Left ventricle myocardium inferior (tissue), 1 donor: ENCODE data around the gene INVS. TPM values are rescaled to one million over a fixed set of nuclear protein-coding genes. Genes with fewer than 3 reads are reported as not detected.

Experiments used
- DNase-seq: peaks from one replicate; pipeline ENCODE4 v3.0.0-alpha.2; 2020
- H3K27ac ChIP-seq: fragments of 200-600 bp; replicated peaks from 2 replicates; pipeline ENCODE4 v1.8.0; 2021
- H3K27me3 ChIP-seq: fragments of 200-600 bp; 2 replicates; pipeline ENCODE4 v1.8.0; 2021; ENCODE audit warnings: low read depth
- H3K36me3 ChIP-seq: fragments of 200-600 bp; 2 replicates; pipeline ENCODE4 v1.8.0; 2021
- H3K4me1 ChIP-seq: fragments of 200-600 bp; 2 replicates; pipeline ENCODE4 v1.8.0; 2021
- H3K4me3 ChIP-seq: fragments of 200-600 bp; 2 replicates; pipeline ENCODE4 v1.8.0; 2021; ENCODE audit warnings: mild to moderate bottlenecking, moderate library complexity
- H3K9me3 ChIP-seq: fragments of 200-600 bp; replicated peaks from 2 replicates; pipeline ENCODE4 v1.8.0; 2021
- CTCF ChIP-seq: fragments of 200-600 bp; IDR thresholded peaks from 2 replicates; pipeline ENCODE4 v1.8.0; 2021; ENCODE audit warnings: antibody characterized with exemption, mild to moderate bottlenecking, borderline replicate concordance
- intact Hi-C: fragments of 100-400 bp; cut with micrococcal nuclease; formaldehyde crosslinking; loops from one replicate; pipeline ENCODE4 v1.11.0; 2022
- total RNA-seq: library from RNA; stranded (reverse); fragmentation: NEBNext Ultra II Directional; extraction: Animal tissue kit (Norgen Biotek cat#: 25700); gene quantifications from one replicate; pipeline ENCODE4 v1.2.1, GENCODE V29; 2021
- donor health status: DM: no; HTN: yes; CAD: no; lungs with severe emphysema.

INVS gene
- total RNA-seq, 1 donor from 2014 or later = 6.7 TPM

DNA sequence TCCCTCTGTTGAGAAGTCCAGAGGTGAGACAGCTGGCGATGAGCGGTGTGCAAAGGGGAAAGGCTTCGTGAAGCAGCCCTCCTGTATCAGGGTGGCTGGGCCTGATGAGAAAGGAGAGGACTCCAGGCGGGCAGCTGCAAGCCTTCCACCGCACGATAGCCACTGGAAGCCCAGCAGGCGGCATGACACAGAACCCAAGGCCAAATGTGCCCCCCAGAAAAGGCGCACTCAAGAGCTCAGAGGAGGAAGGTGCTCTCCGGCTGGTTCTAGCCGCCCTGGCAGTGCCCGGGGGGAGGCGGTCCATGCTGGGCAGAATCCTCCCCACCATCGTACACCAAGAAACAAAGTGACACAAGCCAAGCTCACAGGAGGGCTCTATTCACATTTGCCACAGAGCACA lies 193.4 kb downstream of the INVS start:
- peaks cover 92% of the 10 kb centered on the region for H3K36me3 ChIP-seq
- intact Hi-C loops = no loop called here

GRCh38 chr9:100294341-100294740 lies 195.3 kb downstream of the INVS start:
- intact Hi-C loops = no loop called here
- Histone ChIP-seq H3K4me1 (no peaks in the 10 kb centered on the region), H3K9me3 (no peaks in the 10 kb centered on the region), H3K4me3 (no peak overlapping the region), H3K36me3 (peaks cover 89% of the 10 kb centered on the region), H3K27ac (no peak overlapping the region), H3K27me3 (no peaks in the 10 kb centered on the region)
- DNase-seq = no peak
- no peak for TF ChIP-seq CTCF

More for the DNA sequence above, 193.4 kb downstream of the INVS start:
- no peaks in the 10 kb centered on the region for H3K4me1 ChIP-seq
- TF ChIP-seq CTCF = no peak
- H3K9me3 ChIP-seq = peaks cover 12% of the 10 kb centered on the region
- H3K27ac ChIP-seq = no peak overlapping the region
- H3K4me3 ChIP-seq = no peak overlapping the region
- no peak for DNase-seq
- H3K27me3 ChIP-seq = no peaks in the 10 kb centered on the region

DNA sequence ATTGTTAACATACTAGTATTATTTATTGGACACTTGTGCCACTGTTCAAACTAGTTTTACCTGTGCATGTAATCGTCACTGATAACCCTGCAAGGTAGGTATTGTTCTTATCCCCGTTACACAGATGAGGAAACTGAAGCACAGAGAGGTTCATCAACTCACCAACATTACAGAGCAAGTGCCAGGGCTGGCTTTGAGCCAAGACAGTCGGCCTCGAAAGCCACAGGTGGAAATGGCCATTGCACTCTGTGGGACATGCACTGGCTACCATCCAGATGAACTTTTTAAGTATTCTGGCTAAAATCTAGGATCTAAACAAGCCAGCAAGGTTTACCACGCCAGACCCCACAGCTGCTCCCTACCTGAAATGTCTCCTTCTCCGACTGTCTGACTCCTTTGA lies 195.8 kb downstream of the INVS start:
- no peaks in the 10 kb centered on the region for H3K9me3 ChIP-seq
- peaks cover 89% of the 10 kb centered on the region for H3K36me3 ChIP-seq
- no peaks in the 10 kb centered on the region for H3K27me3 ChIP-seq
- intact Hi-C loops = no loop called here
- H3K27ac ChIP-seq = no peak overlapping the region
- H3K4me3 ChIP-seq = no peak overlapping the region
- DNase-seq = no peak
- no peaks in the 10 kb centered on the region for H3K4me1 ChIP-seq
- no peak for TF ChIP-seq CTCF

GRCh38 chr9:100295240-100295639 lies 196.2 kb downstream of the INVS start:
- H3K27me3 ChIP-seq = no peaks in the 10 kb centered on the region
- TF ChIP-seq CTCF = no peak
- no peaks in the 10 kb centered on the region for H3K4me1 ChIP-seq
- peaks cover 89% of the 10 kb centered on the region for H3K36me3 ChIP-seq
- no peaks in the 10 kb centered on the region for H3K9me3 ChIP-seq
- intact Hi-C loops = no loop called here
- no peak for DNase-seq
- H3K4me3 ChIP-seq = no peak overlapping the region
- no peak overlapping the region for H3K27ac ChIP-seq

GRCh38 chr9:100296407-100296806 lies 197.4 kb downstream of the INVS start:
- DNase-seq = no peak
- intact Hi-C loops = no loop called here
- TF ChIP-seq CTCF = no peak
- H3K27me3 ChIP-seq = no peaks in the 10 kb centered on the region
- H3K36me3 ChIP-seq = peaks cover 85% of the 10 kb centered on the region
- H3K4me1 ChIP-seq = no peaks in the 10 kb centered on the region
- H3K9me3 ChIP-seq = no peaks in the 10 kb centered on the region
- H3K4me3 ChIP-seq = no peak overlapping the region
- H3K27ac ChIP-seq = no peak overlapping the region

DNA sequence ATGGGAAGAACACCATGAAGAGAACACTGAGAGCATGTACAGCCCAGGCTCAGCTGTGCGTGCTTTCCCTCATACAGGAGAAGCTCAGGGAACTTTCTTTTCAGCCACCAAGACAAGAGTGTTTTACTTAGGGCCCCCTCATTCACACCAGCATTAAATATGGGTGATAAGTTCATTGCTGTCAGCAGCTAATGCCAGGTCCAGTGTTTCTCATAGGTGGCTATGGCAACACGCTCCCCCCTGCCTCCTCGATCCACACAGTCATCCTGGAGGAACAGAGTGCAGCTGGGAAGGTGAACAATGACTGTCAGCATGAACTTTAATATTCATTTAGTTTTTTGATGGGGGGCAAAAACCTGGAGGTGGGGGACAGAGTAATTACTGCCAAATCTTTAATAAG lies 199.3 kb downstream of the INVS start:
- no peak for DNase-seq
- intact Hi-C loops = no loop called here
- H3K9me3 ChIP-seq = no peaks in the 10 kb centered on the region

More for the DNA sequence above, 199.3 kb downstream of the INVS start:
- Histone ChIP-seq H3K27me3 (no peaks in the 10 kb centered on the region), H3K4me1 (peaks cover 11% of the 10 kb centered on the region), H3K27ac (no peak overlapping the region), H3K4me3 (no peak overlapping the region), H3K36me3 (peaks cover 78% of the 10 kb centered on the region)
- TF ChIP-seq CTCF = no peak
